Measurements from ENCODE around the gene CYTH2.
"Not testable (repeated sequence)": the region's sequence is repeated elsewhere in the genome, so short reads cannot be mapped to it uniquely, and the experiment has no call there.

Gene CYTH2

GRCh38 chr19:48478339-48479256 is 9.4 kb downstream of the CYTH2 start:
- no peak for FAIRE-seq

DNA sequence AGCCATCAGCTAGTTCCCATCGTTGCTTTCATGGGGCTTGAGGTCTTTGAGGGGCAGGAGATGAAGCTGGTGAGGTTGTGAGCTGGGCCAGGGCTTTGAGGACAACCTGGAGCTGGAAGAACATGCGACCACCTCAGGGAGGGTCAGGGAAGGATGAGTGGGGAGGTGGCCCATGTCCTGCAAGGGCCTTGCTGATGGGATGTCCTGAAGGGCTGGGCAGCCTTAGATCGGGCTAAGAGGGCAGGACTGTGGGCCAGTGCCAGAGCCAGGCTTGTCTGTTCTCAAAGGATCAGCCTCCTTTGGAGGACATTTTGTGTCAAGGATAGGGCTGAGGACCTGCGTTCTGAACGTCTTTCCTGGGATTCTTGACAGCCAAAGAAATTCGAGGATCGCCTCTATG is 10.5 kb downstream of the CYTH2 start:
- FAIRE-seq, result no peak

GRCh38 chr19:48480183-48480557 is 11.0 kb downstream of the CYTH2 start:
- no peak for FAIRE-seq

- no peak for FAIRE-seq
Measured at GRCh38 chr19:48480558-48481500, 11.7 kb downstream of the CYTH2 start.

- no peak for FAIRE-seq
Measured at GRCh38 chr19:48481846-48482639, 12.9 kb downstream of the CYTH2 start.

DNA sequence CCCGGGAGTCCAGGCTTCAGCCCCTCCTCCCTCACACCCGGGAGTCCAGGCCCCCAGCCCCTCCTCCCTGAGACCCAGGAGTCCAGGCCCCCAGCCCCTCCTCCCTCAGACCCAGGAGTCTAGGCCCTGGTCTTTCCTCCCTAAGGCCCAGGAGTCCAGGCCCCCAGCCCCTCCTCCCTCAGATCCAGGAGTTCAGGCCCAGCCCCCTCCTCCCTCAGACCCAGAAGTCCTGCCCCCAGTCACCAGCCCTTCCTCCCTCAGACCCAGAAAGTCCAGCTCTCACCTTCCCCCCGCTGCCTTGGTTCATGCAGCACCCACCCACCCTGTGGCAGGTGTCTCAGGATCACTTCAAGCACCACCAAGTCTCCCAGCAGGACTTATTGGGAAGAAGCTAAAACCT is 14.1 kb downstream of the CYTH2 start:
- FAIRE-seq, result no peak

DNA sequence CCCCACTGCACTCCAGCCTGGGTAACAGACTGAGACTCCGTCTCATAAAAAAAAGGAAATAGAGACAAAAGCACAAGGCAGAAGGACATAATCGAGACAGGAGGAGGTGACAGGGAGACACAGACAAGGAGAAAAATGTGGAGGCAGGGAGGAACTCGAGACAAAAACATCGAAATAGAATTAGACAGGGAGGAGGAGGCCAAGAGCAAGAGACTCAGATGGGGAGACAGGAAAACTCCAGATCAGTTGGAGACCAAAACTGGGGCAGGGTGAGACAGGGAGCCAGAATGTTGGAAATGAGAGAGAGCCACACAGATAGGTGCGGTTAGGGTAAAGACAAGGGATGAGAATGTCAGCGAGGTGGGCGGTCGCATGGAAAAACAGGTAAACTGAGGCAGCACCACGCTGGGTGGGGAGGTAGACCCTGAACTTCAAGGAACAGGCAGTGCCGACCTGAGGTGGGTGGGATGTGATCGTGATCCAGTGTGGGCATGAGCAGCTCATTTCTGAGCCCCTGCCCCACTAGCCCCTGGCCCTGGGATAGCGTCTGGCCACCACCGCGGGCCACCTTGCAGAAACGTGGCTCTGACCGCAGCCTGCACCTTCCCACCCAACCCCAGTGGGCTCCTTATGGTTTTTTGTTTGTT is 15.2 kb downstream of the CYTH2 start:
- FAIRE-seq, result no peak

- no peak for FAIRE-seq
Measured at GRCh38 chr19:48484931-48485612, 15.9 kb downstream of the CYTH2 start.

DNA sequence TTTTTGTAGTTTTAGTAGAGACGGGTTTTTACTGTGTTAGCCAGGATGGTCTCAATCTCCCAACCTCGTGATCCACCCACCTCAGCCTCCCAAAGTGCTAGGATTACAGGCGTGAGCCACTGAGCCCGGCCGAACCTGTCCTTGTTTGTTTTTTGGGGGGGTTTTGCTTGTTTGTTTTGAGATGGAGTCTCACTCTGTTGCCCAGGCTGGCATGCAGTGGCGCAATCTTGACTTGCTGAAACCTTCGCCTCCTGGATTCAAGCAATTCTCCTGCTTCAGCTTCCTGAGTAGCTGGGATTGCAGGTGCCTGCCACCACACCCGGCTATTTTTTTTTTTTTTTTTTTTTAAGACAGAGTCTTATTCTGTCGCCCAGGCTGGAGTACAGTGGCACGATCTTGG is 17.5 kb downstream of the CYTH2 start:
- FAIRE-seq, result not testable (repeated sequence)

- no peak for FAIRE-seq
Measured at GRCh38 chr19:48487544-48487943, 18.4 kb downstream of the CYTH2 start.

- FAIRE-seq, result no peak
Measured at GRCh38 chr19:48487948-48488347, 18.8 kb downstream of the CYTH2 start.

GRCh38 chr19:48488478-48488877 is 19.3 kb downstream of the CYTH2 start:
- FAIRE-seq, result not testable (repeated sequence)

DNA sequence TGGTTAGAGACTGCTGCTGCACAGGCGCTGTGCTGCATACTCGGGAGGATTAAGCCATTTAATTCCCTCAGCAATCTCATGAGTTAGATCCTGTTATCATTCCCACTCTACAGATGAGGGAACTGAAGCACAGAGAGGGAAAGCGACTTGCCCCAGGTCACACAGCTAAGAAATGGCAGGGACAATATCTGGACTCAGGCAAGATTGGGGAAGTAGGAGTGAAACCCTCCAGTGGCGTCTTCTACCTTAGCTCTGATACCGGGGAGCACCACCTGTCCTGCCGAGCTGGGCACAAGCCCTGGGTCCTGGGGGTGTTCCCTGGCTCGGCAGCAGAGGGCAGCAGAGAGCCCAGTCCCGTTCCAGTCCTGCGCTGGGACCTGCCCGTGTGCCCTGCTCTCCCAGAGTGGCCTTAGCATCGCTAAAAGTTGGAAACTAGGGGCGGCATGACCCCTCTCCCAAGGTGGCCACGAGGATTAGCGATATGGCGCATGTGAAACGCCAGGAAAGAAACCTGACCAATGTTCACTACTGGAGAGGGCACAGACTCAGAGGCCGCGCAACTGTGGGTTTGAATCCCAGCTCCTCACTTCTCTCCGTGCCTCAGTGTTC is 20.5 kb downstream of the CYTH2 start:
- no peak for FAIRE-seq

DNA sequence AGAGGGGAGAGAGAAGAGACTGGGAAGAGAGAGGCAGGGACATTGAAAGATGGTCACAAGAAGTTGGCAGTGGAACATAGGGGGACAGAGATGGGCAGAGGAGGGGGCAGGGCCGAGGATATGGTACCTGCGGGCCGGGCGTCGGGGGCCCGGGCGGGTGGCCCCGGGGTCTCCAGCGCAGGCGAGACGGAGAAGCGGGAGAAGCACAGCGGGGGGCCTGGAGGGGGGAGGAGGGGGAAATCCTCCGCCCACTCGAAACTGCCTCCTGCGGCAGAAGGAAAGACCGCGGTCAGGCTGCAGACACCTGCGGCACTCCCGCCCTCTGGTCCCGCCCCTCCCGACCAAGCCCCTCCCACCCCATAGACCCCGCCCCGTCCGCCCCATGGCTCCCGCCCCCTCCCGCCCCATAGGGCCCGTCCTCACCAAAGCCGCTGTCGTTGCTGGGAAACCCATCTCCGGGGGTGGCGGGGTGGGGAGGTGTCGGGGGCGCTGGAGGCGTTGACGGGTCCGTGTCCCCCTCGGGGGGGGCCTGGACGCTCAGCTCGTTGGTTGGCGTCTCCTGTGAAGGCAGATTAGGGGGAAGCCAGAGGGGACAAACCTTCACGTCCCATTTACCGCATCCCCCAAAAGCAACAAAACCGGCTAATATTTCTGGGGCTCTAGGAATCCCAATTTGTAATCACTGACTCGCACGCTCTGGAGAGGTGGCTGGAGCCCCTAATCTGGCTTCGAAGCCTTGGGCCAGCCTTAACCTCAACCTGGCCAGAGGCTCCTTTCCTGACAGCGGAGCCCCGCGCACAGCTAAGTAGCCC is 22.0 kb downstream of the CYTH2 start:
- no peak for FAIRE-seq

- FAIRE-seq, result no peak
Measured at GRCh38 chr19:48491793-48492123, 22.6 kb downstream of the CYTH2 start.

- FAIRE-seq, result no peak
Measured at GRCh38 chr19:48492925-48493717, 24.0 kb downstream of the CYTH2 start.

DNA sequence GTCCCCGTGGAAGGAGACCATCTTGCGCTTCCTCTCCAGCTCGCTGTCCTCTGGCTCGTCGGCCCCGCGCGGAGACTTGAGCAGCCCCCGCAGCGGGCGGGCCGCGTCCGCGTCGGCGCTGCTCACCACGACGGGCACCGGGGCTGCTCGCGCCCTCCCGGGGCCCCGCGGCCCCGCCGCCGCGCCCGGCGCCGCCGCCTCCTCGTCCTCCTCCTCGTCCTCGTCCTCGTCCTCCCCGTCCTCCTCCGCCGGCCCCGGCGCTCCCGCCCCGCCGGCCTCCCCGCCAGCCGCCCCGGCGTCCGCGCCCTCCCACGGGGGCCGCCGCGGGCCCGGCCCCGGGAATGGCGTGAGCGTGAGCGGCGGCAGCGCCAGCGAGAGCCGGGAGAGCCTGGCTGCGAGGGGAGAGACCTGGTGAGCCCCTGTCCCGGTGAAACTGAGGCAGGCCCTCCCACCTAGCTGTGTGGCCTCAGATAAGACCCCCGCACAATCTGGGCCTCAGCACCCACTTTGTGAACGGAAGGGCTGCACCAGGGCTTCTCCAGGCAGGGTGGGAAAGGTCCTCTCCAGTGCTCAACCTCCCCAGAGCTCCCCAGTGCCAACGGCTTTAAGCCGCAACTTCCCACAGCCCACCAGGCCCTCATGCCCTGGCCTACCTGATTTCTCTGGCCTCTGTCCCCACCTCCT is 24.7 kb downstream of the CYTH2 start:
- no peak for FAIRE-seq

- FAIRE-seq, result no peak
Measured at GRCh38 chr19:48495396-48495795, 26.2 kb downstream of the CYTH2 start.
